Neural cell (in vitro differentiated cells): ENCODE measurements around the gene CDK9.

Source experiments
- MXI1 ChIP-seq: fragments of 450-650 bp; conservative IDR thresholded peaks from 2 replicates; pipeline ENCODE4 v1.6.1; 2014; ENCODE audit warnings: antibody characterized with exemption, mild to moderate bottlenecking; ENCODE audit not compliant: poor library complexity, severe bottlenecking
- TF ChIP-seq, protein P1 (sequence below): fragments of 450-650 bp; IDR thresholded peaks from 2 replicates; pipeline ENCODE4 v1.5.1; 2014; ENCODE audit warnings: antibody characterized with exemption, mild to moderate bottlenecking, moderate library complexity; ENCODE audit not compliant: poor library complexity, severe bottlenecking

DNA sequence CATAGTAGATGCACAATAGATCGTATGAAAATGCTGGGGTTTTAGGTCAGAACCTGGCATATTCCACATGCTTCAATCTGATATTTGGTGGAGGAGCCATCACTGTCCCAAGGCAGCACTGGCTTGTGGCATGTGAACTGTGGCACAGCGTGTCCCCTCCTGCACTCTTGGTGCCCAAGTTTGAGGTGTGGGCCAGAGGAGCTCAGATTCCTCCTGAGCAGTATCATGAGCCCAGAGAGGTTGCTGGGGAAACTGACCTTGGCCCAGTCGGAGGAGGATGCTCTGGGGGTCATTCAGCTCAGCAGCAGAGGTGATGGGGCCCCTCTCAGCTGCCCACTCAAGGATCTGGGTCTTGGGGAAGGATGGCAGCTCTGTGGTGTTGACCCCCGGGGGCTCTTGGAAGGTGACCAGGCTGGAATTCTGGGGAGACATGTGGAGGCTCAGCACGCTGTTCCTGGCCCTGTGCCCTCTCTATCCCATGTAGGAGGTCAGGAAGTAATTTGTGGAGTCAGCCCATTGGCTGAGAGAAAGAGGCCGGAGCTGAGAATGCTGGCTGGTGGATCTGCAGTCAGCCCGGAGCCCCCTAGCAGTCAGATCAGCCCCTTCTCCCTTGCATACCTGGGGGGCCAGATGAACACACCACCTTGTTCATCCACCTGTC is 40.5 kb downstream of the CDK9 start:
- no peak for TF ChIP-seq MXI1
- TF ChIP-seq, protein P1, sequence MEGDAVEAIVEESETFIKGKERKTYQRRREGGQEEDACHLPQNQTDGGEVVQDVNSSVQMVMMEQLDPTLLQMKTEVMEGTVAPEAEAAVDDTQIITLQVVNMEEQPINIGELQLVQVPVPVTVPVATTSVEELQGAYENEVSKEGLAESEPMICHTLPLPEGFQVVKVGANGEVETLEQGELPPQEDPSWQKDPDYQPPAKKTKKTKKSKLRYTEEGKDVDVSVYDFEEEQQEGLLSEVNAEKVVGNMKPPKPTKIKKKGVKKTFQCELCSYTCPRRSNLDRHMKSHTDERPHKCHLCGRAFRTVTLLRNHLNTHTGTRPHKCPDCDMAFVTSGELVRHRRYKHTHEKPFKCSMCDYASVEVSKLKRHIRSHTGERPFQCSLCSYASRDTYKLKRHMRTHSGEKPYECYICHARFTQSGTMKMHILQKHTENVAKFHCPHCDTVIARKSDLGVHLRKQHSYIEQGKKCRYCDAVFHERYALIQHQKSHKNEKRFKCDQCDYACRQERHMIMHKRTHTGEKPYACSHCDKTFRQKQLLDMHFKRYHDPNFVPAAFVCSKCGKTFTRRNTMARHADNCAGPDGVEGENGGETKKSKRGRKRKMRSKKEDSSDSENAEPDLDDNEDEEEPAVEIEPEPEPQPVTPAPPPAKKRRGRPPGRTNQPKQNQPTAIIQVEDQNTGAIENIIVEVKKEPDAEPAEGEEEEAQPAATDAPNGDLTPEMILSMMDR: no peak
